ENCODE data around the gene NFASC. TPM values are rescaled to one million over a fixed set of nuclear protein-coding genes. Genes with fewer than 3 reads are reported as not detected.
A peak's percentile ranks its signal among the peaks of the same experiment; 100 is the strongest.

Gene NFASC
- 1 to 10 TPM; 3.3 to 8.0 (median 5.3) TPM for total RNA-seq
- 10 to 100 TPM in 1 of 2 donors, 1 to 10 TPM in 1; 7.4 to 12.7 TPM for polyA plus RNA-seq

DNA sequence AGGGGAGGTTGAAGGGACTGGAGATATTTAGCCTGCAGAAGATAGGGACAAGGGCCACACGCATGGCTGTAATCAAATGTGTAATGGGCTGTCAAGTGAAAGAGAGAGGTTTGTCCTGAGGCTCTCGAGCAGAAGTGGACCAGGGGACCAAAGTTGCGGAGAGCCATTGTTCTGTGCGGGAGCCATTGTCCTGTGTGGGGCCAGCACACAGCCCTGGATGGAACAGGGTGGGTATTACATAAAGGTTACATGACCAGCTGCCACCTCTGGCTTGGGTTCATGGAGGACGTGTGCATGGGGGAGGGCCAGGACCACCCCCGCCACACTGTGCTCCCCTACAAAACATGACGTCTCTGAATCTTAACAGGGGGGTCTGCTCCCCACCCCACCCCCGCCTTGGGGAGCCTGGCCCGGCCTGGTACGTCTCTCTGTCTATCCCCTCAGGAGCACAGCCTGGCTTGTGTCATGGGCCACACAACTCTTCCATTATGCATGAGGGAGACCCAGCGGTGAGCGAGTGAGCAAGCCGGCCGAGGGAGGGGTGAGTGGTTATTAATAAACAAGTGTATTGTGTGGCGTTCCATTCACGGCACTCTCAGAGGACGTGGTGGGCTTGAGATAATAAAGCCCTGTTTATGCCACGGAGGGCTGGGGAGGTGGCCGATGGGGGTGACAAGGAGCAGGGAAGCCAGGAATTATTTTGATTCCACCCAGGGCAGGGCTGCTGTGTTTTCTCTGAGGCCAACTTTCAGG is at the start of gene NFASC:
NFASC (plus strand) TSS at position 703 of the 753 bp plus-strand sequence. CDS start 73,454 bp downstream, outside the sequence.
- no peaks in the 10 kb centered on the region for H3K27me3 ChIP-seq
- no peaks in the 10 kb centered on the region for H3K4me1 ChIP-seq
- 72 to 76% methylated on average over 19 of the region's 19 CpGs for WGBS, 2 donors
- DNase-seq (no peak), FAIRE-seq (no peak), ATAC-seq (no peak)
- no peaks in the 10 kb centered on the region for H3K9me3 ChIP-seq
- TF ChIP-seq, protein P1, sequence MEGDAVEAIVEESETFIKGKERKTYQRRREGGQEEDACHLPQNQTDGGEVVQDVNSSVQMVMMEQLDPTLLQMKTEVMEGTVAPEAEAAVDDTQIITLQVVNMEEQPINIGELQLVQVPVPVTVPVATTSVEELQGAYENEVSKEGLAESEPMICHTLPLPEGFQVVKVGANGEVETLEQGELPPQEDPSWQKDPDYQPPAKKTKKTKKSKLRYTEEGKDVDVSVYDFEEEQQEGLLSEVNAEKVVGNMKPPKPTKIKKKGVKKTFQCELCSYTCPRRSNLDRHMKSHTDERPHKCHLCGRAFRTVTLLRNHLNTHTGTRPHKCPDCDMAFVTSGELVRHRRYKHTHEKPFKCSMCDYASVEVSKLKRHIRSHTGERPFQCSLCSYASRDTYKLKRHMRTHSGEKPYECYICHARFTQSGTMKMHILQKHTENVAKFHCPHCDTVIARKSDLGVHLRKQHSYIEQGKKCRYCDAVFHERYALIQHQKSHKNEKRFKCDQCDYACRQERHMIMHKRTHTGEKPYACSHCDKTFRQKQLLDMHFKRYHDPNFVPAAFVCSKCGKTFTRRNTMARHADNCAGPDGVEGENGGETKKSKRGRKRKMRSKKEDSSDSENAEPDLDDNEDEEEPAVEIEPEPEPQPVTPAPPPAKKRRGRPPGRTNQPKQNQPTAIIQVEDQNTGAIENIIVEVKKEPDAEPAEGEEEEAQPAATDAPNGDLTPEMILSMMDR (IDR thresholded peaks at IDR 0.05), result no peak
- no peak within 1 kb of the TSS for H3K27ac ChIP-seq
- intact Hi-C loops (cut with DNase I), result no loop called here
- H3K36me3 ChIP-seq, result no peaks in the 10 kb centered on the region
- no peak within 1 kb of the TSS for H3K4me3 ChIP-seq

DNA sequence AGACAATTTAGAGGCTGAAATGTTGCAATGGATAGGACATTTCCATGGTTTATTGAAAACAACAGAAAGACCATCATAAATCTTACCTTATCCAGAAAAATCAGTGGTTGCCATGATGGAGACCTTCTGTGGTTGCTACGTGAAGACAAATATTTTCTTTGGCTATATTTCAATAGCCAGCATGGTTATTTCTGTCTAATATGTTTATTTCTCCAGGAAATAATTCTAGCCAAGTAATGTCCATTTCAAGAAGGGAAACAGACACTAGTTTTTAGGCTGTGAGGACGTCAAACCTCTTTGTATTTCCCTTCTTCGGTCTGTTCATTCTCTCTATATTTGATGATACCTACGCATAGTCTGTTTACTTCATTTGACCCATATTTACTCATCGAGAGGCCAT is 49.2 kb upstream of the NFASC start:
- FAIRE-seq, result peak; percentile 78
- no peak overlapping the region for H3K27ac ChIP-seq
- intact Hi-C loops (cut with DNase I), result no loop called here
- no peak overlapping the region for H3K4me3 ChIP-seq
- DNase-seq, result no peak
- H3K27me3 ChIP-seq, result no peaks in the 10 kb centered on the region
- peak in 3 of 4 donors; percentile 15 to 49 (median 46) for ATAC-seq
- peaks cover 0 to 7% (median 0%) of the 10 kb centered on the region in 3 donors for H3K4me1 ChIP-seq
- H3K9me3 ChIP-seq, result no peaks in the 10 kb centered on the region
- TF ChIP-seq, protein P1 (IDR thresholded peaks at IDR 0.05), result no peak
- 43 to 50% methylated on average over 5 of the region's 5 CpGs for WGBS, 2 donors
- no peaks in the 10 kb centered on the region for H3K36me3 ChIP-seq

DNA sequence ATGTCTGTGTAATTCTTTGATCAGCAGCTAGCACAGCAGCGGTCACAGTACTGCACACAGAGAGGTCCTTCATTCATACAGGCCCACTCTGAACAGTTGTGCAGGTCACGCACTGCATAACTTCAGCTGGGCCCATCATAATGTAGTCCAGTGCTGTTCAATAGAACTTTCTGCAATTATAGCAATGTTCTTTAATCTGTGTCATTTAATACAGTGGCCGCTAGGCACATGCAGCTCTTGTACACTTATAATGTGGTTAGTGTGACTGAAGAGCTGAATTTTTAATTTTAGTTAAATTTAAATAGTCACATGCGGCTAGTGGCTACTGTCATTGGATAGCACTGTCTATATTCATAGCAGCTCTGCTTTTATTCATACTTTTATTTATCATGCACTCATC is 48.7 kb upstream of the NFASC start:
- intact Hi-C loops (cut with DNase I), result no loop called here
- FAIRE-seq, result no peak
- TF ChIP-seq, protein P1 (IDR thresholded peaks at IDR 0.05), result no peak
- H3K4me1 ChIP-seq, result peaks cover 0 to 7% (median 0%) of the 10 kb centered on the region in 3 donors
- H3K27ac ChIP-seq, result no peak overlapping the region
- WGBS, 2 donors, result 85 to 90% methylated on average over 4 of the region's 4 CpGs
- H3K36me3 ChIP-seq, result no peaks in the 10 kb centered on the region
- no peak for DNase-seq
- no peaks in the 10 kb centered on the region for H3K9me3 ChIP-seq
- H3K4me3 ChIP-seq, result no peak overlapping the region
- peak in 1 of 4 donors; percentile 31 for ATAC-seq
- no peaks in the 10 kb centered on the region for H3K27me3 ChIP-seq

DNA sequence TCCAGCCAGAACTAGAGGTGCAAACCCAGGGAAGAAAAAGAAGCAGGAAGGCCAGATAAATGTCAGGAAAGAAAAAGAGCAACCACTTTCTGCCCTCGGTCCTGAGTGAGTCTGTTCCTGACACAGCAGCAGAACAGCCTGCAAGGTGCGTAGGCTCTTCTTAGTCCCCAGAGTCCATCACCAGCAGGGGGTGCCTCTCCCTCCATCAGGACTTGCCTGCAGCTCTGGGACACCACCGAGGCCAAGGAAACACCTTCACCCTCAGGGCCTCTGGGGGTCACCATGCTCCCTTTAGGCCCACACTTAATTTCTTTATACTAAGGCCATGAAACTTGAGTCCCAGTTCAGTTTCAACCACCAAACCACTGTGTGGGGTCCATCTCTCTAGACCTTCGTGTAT is 43.7 kb upstream of the NFASC start:
- Histone ChIP-seq H3K27ac (no peak overlapping the region), H3K4me3 (no peak overlapping the region), H3K9me3 (no peaks in the 10 kb centered on the region), H3K36me3 (no peaks in the 10 kb centered on the region), H3K27me3 (no peaks in the 10 kb centered on the region), H3K4me1 (peaks cover 0 to under 1% (median 0%) of the 10 kb centered on the region in 3 donors)
- ATAC-seq, result no peak
- no peak for FAIRE-seq
- DNase-seq, result no peak
- intact Hi-C loops (cut with DNase I), result no loop called here
- WGBS, 2 donors, result 41 to 48% methylated on average over 4 of the region's 4 CpGs
- TF ChIP-seq, protein P1 (IDR thresholded peaks at IDR 0.05), result no peak

DNA sequence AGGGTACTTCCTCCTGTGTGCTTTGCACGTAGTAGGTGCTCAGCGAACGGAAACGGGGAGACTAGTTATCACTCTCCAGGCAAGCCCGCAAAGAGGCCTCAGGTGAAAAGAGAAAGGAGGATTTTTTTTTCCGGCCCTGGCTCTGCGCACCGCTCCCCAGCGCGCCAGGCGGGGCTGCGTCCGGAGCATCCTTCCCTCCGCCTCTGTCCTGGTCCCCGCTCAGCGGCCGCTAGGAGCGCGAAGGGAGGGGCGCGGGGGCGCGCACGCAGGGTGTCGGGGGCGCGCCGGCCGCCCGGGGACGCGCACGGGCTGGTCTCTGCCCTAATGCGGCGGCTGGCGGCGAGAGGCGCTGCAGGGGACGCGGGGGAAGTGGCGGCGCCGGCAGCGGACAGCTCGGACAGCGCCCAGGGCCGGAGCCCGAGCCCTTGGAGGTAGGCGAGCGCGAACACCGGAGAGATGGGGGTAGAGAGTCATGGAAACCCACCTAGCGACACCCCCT is 42.3 kb upstream of the NFASC start:
- Histone ChIP-seq H3K27me3 (no peaks in the 10 kb centered on the region), H3K4me1 (no peaks in the 10 kb centered on the region), H3K27ac (no peak overlapping the region), H3K36me3 (no peaks in the 10 kb centered on the region), H3K9me3 (no peaks in the 10 kb centered on the region), H3K4me3 (peak overlapping the region in 2 of 4 donors; percentile 21 to 34)
- TF ChIP-seq, protein P1 (IDR thresholded peaks at IDR 0.05), result no peak
- WGBS, 2 donors, result 3 to 4% methylated on average over 38 to 53 of the region's 53 CpGs
- peak in 4 of 6 donors; percentile 23 to 82 (median 60) for DNase-seq
- no peak for FAIRE-seq
- peak; percentile 77 to 95 (median 93) for ATAC-seq
- intact Hi-C loops (cut with DNase I), result no loop called here

All from pancreas (tissue), 10 donors.